GM21526 (cell line): ENCODE results near the gene GRIK3.

Experiments
- ATAC-seq: cut with Tn5 transposase; IDR thresholded peaks from one replicate; pipeline ENCODE4 v1.9.1; 2021; ENCODE audit warnings: moderate library complexity; ENCODE audit not compliant: unreplicated experiment, low FRiP score

The GRIK3 gene

DNA sequence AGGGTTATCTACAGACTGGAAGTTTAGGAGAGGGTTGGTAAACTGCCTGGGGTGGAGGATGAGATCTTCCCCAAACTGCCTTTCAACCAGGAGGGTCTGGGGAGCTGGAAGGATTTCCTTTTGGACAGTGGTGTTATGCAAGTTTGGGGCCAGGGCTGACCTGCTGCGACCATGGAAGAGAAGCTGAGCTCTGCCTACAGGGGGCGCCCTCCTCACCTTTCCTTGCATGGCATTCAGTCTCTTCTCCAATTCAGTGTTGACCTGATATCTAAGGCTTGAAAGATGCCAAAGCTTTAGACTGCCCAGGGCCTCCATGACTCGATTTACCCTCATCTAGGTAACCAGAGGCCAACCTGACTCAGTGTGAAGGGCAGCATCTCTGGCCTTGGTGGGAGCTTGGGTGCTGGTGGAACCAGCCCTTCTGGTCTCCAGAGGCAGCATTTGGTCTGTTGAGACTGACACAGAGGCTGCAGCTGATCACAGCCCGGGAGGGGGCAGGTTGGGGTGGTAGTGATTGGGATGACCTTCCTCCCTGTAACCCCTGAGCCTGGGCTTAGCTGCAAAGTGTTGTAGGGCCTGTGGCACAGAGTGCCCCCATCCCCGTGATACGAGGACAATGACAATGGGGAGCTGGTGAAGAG lies 170.0 kb downstream of the GRIK3 start:
- ATAC-seq, result no peak

DNA sequence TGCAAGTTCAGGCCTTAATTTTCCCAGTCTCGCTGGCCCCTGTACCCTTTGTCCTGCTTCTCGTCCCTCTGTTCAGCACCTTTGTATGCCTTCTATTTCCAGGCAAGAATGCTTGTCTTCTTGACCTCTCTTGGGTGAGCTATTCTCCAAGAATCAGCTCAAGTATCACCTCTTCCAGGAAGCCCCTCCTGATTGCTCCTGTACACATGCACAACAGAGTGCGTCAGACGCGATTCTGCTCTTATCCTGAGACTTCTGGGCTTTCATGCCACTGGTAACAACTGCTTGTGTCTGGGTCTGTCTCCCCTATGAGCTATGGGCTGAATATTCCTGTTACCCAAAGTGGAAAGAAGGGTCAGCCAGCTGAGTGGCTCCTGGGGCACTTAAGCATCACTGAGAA lies 170.8 kb downstream of the GRIK3 start:
- ATAC-seq, result no peak

DNA sequence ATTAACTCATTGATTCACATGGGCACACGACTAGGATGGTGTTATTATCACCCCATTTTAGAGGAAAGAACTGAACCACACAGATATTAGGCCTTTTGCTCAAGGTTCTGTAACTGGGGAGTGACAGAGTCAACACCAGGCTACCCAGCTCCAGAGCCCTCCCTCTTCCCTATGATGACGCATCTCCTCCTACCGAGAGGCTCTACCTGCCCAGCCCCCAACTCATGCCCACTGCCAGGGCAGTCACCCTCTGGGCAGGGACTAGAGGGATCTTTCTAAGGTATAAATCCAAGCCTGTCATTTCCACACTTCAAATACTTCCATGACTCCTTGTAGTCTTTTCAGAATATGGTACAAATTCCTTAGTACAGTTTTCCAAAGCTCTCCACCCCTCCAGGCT lies 171.3 kb downstream of the GRIK3 start:
- no peak for ATAC-seq

DNA sequence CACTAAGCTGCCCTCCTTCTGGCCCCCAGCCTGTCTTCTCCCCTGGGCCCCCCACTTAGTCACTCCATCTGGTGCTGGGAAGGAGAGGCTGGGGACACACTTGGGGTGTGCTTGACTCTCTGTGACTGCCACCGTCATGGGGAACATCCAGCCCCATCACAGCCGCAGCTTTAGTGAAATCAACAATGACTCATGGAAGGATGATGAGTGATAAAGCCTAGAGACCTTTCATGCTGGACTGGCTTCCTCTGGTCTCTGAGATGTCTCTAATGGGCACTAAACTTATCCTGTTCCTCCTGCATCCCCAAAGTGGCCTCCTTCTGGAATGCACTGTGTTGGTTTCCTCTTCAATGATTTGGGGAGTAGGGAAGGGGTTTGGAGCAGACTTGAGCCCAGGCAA lies 172.9 kb downstream of the GRIK3 start:
- no peak for ATAC-seq

DNA sequence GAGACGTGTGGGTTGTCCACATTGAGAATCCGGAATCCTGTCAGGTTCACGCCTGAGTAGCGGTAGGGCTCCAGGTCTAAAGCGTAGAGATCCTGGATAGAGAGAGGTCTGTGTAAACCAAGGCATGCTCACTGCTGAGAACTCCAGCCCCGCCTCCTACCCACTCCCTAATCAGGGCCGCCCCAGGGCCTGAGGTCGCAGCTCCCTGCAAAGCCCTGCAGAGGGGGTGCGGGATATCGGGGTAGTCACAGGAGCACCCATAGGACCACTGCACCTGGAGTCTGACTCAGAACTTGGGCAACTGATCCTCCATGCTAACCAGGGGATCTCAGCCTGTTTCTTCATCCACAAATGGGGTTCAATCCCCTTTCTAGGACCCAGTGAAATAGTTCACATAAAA lies 174.4 kb downstream of the GRIK3 start:
- no peak for ATAC-seq

DNA sequence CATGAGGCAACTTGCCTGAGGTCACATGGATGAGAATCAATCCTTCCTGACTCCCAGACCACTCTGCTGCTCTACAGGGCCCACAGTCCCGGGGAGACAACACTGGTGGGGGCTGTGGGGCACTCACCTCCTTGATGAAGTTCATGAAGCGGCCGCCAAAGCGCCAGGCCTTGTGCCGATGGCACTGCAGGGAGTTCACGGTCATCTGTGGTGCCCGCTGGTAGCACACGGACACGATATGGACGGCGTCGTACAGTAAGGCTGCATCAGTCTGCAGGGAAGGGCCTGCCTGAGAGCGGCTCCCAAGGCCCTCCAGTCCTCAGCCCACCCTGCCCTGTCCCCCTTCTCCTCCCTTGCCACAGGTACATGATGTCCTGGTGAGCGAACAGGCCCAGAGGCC lies 175.3 kb downstream of the GRIK3 start:
- no peak for ATAC-seq

DNA sequence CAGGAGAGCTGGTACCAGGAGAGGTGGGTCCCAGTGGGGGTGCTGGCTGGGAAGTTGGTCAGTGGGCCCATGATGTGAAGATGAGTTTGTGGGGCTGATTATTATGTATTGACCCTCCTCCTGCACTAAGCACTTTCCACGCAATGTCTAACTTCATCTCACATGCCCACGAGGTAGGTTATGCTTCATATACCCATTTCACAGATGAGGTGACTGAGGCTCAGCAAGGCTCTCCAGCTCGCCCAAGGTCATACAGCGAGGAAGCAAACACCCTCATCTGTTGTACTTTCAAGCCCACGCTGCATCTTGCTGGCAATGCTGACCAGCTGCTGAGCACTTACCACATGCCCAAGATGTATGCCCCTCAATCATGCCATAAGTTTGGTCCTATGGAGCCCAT lies 175.8 kb downstream of the GRIK3 start:
- ATAC-seq, result no peak

DNA sequence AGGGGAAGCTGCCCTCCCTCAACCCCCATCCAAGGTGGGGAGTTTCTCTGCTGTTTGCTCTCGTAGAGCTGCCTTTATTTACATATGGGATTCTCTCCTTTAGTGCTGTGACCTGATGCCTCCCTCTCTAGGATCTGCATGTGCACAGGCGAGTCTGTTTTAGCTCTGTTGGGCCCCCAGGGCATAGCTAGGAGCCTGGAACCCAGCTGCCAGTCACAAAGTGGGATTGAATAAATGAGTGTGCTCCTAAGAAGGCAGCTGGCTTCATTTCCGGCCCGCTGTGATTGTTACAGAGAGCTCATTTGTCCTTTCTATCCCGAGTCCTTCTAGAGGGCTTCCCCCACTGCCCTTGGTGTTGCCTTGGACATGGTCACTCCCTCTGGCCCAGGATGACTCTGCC lies 176.6 kb downstream of the GRIK3 start:
- ATAC-seq, result no peak

DNA sequence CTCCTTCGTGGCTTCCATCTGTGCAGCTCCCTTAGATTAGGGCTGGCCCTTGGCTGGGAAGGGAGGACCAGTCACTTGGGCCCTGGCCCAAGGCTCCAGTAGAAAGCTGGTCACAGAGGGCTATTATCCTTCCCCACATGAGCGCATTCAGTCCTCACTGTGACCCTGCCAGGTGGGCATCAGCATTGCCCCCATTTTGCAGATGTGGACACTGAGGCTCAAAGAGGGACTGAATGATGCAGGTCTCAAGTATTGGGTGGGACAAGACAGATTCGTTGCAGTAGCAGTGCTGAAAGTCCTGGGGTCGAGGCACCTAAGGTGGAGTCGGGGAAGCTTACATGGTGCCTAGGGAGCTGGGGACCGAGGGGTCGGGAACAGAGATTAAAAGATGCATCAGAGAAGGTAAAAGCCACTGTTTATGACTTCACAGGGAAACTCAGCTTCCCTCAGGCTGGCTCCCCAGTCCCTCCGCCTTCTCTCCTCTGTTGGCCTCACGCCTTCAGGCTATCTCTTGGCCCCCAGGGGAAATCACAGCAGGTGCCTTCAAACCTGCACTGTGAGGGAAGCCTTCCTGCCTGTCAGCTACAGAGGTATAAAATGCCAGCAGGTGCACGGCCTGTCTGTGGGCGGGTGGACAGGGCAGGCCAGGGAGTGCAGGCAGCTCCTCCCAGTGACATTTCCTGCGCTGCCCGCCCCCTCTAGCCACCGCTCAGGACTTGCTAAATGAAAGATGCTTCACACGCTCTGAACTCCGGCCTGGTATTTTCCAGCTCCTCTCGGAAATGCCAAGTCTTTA lies 178.4 kb downstream of the GRIK3 start:
- ATAC-seq, result no peak

DNA sequence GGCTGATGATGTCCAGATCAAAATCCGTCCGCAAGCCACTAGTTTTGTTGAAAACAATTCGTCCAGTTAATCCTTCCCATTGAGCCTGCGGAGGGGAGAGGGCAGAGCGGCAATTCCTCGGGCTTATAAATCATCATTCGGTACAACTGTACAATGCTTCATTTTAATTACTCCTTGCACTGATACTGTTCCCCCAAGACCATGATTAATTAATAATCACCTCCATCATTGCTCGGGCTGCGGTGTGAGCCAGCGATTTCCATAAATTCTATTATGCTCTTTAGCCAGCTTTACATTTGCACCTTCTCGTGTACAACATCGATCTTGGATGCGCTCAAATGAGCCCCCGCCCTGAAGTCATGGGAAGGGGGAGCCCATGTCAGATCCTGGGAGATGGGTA lies 180.7 kb downstream of the GRIK3 start:
- ATAC-seq, result no peak

DNA sequence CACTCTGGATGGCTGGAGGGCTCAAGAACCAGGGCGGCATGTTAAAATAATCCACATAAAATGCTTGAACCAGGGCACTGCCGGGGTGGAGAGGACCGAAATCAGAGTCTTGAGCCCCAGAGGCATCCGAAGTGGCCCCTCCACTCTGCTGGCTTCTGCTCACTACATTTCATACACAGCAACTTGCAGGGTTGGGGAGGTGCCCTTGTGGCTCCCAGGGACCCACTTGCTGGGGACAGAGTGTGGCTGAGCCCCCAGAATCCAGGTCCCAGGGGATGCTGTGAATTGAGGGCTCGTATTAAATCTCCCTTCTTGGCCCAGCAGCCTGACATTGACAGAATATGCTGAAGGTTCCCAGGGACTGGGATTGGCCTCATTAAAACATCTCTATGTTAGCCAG lies 181.7 kb downstream of the GRIK3 start:
- no peak for ATAC-seq

DNA sequence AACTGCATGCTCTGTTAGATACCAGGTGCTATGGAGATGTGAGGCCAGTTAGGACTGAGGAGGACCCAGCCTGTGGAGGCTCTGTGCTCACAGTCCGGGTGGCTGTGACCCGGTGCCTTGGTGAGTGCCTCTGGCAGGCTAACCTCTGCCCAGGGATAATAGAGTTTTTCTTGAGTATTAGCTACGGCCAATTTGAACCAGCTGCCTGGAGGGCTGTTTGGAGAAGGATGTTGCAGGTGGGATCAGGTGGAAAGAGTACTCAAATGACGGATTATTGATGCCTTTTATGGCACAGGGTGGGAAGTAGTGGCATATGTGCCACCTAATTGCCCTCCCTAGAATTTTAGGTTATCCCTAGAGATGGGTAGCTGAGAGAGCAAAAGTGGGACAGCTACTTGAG lies 182.7 kb downstream of the GRIK3 start:
- ATAC-seq, result no peak

DNA sequence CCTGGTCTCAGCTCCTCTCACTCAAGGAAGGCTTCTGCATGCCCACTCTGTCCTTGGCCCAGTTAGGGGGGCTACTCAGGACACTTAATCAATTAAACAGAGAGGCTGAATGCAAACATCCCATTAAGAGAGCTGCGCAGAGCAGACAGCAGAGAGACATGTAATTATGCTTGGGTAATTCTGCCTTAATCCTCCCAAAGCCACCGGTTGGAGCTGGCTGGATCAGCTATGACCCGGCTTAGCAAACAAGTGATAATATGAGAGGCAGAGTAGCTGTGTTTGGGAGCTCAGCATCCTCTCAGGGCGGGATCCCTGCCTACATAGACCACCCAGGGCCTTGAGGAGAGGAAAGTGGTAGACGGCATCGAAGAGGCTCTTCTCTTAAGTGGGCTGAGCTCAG lies 183.2 kb downstream of the GRIK3 start:
- ATAC-seq, result no peak

DNA sequence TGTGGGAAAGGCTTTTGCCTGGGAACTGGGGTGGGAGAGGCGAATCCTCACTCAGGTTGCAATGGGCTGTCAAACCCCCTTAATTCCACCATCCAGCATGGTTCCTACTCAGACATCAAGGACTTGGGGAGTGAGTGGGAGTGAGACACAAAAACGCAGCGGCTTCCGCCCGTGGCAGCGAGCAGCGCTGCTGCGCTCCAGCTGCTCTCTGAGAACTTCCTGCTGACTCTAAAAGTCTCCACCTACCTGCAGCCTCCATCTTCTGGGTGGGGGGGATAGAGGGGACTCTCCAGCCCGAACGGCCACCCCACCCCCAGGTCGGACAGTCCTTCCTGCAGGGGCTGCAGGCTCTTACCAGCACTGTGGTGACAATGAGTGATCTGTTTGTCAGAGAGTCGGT lies 184.4 kb downstream of the GRIK3 start:
- no peak for ATAC-seq

DNA sequence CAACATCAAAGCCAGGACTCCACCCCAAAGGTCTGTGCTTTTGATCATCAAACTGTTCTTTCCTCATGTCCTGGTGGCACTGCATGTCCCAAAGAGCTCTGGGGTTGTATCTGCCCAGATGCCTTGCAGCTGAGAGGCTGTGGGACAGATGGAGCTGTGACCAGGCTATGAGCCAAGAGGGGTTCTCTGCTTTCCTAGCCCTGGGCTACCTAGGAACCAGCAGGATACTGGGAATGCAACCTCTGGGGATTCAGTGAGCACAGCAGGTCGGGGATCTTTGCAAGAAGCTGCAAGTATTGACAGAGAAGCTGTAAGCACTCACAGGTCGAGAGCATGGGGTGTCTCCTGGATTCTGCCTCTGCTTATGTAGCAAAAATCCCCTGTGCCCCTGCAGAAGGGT lies 186.6 kb downstream of the GRIK3 start:
- ATAC-seq, result no peak

DNA sequence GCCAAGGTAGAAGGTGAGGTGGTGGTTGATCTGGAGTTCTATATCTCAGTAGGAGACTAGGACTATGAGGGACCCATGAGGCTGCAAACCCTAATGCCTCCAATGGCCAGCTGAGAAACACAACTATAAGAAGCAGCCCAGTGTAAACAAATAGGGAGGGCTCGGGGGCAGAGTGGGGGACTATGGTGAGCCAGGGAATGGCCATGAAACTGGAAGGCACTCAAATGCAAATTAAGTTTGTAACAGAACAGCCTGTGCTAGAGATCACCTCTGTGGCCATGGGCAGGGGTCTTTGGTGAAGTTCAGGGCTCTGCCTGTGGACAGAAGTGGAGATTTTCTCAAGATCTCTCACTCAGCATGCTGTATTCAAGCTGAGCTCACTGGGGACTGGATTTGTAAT lies 187.1 kb downstream of the GRIK3 start:
- no peak for ATAC-seq

DNA sequence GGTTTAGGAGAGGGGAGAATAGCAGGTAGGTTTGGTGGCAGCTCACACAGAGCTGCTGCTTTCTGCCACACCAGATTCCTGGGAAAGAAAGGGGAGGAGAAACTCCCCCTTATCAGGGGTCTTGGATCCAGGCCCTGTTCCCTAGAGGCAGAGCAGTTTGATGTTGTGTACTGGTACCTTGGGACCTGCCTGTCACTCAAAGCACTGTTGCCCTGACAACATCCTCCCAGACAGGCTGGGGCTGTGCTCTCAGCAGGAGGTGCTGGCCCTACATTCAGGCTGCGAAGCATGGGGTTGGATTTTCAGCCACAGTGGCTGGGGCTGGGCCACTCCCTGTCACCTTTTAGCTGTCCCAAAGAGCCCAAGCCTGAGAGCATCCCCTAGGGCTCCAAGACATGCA lies 188.0 kb downstream of the GRIK3 start:
- no peak for ATAC-seq

DNA sequence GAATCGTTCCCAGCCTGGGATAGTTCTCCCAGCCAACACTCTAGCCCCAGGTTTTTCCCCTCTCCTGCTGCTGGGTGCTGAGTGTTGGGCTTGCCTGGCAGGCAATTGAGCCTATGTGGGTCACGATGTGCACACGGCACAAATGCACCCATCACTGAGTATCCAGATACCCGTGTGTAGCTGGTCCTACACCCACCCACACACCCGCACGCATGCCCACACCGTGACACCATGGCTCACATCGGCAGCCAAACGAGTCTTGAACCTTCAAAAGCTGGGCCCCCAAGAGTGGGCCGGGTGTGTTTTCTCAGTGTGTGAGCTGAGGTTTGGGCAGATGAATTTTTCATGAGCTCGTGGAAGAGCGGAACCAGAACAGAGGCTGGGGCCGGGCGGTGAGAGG lies 188.5 kb downstream of the GRIK3 start:
- no peak for ATAC-seq

DNA sequence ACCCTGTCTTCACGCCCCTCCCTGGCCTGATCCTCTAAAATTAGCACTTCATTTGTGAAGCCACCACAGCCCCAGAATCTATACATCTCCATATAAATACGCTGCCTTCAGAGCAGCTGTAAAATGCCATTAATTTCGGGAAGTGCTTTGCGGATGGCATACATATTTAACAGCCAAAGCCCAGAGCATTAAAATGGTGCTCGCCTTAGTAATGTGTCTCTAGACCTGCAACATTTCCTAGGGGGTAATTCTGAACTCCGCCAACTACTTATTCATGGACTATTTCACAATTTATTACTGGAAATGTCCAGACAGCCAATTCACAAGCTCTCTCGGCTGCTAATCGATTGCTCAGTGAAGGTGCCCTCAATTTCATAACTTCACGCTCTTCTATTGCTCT lies 189.4 kb downstream of the GRIK3 start:
- ATAC-seq, result no peak

DNA sequence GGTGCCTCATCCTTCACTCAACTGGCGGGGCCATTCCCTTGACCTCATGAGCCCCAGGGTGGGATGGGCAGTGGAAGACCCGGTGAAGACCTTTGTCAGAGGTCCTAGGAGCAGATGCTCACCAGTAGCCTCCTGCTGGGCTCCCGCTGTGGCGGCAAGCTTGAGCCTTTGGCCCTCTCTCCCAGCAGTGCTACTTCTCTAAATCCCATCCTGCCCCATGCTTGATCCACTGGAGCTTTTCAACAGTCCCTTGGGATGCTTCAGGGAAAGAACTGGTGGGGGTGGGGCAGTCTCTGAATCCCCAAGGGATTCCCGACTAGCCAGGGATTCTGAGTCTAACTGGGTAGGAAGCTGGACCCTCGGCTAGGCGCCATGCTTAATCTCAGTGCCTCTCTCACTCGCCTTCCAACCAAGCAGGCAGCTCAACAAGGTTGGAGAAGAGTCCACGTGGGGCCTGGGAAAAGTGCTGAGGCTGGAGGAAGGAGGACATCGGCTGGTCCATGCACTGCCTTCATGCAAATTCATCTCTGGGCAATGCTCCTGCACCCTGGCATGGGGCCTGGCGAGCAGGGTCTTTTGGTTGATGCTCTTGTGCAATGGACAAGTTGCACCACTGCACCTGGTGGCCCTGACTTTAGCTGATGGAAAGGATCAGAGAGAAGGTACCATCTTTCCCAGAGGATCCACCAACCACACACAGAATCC lies 190.3 kb downstream of the GRIK3 start:
- no peak for ATAC-seq

DNA sequence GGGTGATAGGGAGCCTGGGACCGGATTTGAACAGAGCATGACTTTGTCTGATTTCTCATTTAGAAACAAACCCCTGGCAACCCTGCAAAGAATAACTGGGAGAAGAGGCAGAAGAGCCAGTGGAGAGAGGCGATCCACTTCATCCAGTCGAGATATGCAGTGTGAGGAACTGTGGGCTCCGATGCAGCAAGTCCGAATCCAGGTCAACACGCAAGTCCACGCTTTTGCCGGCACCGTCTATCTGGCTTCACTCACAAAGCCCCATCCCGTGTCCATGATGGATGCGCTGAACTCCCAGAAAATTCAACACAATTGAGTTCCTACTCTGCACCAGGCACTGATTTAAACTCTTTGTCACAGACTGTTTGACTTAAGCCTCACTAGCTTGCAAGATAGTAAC lies 191.3 kb downstream of the GRIK3 start:
- ATAC-seq, result no peak

DNA sequence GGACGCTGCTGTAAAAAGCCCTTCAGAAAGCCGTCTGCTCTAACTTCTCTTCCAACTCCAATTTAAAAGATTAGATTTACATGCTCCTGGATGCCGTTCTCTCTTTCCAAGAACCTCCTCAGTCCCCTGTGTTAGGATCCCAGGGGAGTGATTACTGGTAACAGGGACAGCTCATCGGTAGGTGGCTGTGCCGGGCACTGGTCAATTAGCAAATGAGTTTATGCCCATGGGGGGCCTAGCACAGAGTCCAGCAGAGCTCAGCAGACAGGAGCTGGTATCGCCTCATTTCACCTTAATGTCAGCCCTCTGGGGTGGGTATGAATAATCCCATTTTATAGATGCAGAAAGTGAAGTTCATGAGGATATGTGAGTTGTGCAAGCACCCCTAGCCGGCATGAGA lies 191.9 kb downstream of the GRIK3 start:
- no peak for ATAC-seq
